GM12865 (cell line): ENCODE results near the gene COMT.
A peak's percentile ranks its signal among the peaks of the same experiment; 100 is the strongest.

ENCODE experiments used
- DNase-seq: peaks from one replicate; pipeline ENCODE4 v3.0.0; 2010; ENCODE audit warnings: low read depth
- H3K4me3 ChIP-seq: 2 replicates; pipeline ENCODE4 v1.5.1; 2011; ENCODE audit warnings: mild to moderate bottlenecking, low read depth, low read length, control low read depth
- TF ChIP-seq, protein P1 (sequence below): IDR thresholded peaks from 2 replicates; pipeline ENCODE4 v1.5.1; 2011; ENCODE audit warnings: low read length, control low read depth, low read depth, inconsistent platforms; ENCODE audit not compliant: insufficient read depth; ENCODE audit errors: missing control alignments

COMT gene

DNA sequence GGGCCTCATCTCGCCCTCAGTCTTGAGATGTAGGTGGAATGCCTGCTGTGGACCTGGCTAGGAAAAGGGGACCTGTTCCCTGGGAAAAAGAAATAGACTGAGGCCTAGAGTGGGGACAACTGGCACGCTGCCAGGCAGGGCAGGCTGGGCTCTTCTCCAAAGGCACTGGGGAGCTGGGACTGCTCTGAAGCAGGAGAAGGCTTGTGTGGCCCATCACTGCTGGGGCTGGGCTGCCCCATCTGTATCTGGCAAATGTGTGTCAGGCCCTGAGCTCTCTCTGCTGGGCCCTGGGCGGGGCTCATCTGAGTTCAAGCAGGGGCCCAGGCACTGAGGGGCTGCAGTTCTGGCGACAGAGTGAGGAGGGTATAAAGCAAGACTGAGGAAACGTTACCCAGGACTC, 42.2 kb downstream of the COMT start:
- TF ChIP-seq, protein P1, sequence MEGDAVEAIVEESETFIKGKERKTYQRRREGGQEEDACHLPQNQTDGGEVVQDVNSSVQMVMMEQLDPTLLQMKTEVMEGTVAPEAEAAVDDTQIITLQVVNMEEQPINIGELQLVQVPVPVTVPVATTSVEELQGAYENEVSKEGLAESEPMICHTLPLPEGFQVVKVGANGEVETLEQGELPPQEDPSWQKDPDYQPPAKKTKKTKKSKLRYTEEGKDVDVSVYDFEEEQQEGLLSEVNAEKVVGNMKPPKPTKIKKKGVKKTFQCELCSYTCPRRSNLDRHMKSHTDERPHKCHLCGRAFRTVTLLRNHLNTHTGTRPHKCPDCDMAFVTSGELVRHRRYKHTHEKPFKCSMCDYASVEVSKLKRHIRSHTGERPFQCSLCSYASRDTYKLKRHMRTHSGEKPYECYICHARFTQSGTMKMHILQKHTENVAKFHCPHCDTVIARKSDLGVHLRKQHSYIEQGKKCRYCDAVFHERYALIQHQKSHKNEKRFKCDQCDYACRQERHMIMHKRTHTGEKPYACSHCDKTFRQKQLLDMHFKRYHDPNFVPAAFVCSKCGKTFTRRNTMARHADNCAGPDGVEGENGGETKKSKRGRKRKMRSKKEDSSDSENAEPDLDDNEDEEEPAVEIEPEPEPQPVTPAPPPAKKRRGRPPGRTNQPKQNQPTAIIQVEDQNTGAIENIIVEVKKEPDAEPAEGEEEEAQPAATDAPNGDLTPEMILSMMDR, result no peak
- H3K4me3 ChIP-seq, result no peak overlapping the region
- no peak for DNase-seq

DNA sequence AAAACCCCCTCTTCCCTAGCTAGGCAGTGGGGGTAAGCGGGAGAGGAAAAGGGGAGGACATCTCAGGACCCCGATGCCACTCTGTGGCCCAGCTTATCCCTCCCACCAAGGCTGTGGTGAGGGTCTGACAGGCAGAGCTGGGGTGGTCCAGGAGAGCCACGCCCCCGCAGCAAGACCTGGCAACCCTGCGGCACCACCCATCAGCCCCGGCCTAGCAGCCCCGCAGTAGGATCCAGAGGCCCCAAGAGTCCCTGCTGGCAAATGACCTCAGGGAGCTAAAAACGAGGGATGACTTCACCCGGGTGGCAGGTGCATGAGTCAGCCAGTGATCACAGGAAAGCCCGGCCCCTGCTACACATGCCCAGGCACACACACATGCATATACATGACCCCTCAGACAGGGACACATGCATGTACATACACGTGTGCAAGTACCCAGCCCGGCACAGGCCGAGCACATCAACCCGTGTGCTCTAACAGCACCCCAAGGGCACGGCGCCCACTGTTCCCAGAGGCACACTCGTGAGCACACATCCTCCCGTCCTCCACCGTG, 42.7 kb downstream of the COMT start:
- TF ChIP-seq, protein P1, result no peak
- DNase-seq, result peak; percentile 45
- no peak overlapping the region for H3K4me3 ChIP-seq

DNA sequence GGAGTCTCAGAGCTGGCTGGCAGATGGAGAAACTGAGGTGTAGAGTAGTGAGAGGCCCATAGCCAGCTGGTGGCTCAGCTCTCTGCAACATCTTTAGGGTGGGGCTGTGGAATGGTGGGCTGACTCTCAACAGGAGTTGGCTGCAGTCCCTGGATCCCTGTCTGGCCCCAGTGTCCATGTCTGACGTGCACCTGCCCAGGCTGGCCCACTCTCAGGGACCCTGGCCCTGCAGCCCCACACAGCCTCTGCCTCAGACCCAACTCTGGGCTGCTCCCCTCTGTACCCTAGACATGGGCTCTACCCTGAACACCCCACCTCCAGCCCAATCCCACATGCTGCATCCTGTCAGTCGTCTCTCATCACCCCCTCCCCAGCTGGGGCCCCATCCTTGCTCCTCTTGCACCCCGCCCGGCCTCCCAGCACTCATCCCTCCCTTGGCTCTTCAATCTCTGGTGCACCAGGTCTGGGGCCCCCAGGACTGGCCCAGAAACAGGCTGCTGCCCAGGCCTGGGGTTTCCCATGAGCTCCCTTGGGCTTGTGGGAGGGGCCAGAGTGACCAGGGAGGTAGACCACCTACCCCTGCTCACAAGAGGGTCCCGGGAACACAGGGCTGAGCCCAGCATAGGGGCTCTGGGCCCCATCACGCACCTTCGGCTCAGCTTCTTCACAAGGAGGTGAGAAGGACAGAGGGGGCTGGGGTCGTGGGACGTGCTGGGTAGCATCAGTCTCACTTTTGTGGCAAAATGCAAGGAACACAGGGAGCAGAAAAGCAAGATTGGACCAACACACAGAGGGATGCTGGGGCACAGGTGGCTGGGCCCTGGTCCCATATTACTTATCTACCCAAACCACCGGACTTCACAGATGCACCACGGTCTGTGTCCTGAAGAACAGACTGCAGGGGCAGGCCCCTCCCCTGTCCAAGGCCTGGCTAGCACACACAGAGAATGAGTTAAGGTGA, 43.6 kb downstream of the COMT start:
- H3K4me3 ChIP-seq, result no peak overlapping the region
- DNase-seq, result no peak
- TF ChIP-seq, protein P1, result no peak

DNA sequence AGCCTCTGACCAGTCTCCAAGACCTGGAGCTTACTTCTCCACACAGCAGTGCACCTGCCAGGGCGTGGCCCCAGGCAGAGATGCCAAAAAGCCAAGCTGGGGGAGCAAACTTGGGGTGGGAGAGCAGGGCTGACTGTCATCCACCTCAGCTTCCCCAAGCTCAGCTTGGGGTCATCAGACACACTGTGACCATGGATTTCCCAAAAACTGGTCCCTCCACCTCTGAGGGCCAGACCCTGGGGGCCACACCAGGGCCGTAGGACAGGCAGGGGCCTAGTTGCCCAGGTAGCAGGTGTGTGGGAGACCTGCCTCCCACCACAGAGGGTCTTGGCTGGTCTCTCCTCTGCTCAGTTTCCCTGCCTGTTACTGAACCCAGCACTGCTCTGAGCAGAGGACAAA, 44.4 kb downstream of the COMT start:
- TF ChIP-seq, protein P1, result no peak
- no peak for DNase-seq
- H3K4me3 ChIP-seq, result no peak overlapping the region

DNA sequence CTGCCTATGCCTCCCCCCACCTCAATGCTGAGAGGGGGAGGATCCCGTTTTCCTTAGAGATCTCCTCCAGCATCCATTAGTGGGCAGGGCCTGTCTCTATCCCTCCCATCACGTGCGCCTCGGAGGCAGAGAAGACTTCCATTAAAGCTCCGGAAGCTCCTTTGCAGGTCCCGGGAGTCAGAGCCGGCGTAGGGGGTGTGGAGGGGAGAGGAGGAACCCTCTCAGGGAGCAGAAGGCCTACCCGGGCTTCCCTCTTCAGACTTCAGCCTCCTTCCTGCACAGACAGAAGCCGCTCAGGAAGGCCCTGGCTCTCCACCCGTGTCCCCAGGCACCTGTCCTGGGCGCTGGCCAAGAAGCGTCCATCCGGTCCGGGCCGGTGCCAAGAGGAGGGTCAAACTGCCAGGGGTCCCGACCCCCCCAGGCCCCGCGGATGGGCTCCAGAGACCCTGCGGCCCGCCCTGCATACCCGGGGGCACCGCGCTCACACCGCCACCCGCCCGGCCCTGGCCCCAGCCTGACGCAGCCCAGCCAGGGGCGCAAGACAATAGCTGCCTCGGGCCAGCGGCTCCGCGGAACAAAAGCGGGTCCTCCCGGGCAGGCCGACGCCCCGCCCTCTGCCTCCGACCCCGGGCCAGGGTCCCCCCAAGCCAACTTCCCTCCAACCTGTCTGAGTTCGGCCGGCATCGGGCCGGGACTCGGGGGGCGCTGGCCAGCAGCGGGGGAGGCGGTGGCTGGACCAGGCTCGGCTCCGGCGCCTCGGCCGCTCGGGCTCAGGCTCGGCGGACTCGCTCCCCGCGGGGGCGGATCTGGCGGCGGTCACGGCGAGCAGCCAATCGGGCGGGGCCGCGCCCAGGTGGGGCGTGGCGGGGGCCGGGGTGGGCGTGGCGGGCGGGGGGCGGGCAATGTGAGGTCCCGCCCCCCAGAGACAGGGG, 45.1 kb downstream of the COMT start:
- H3K4me3 ChIP-seq, result peak overlapping the region; percentile 52
- peak; percentile 73 for DNase-seq
- TF ChIP-seq, protein P1, result no peak

DNA sequence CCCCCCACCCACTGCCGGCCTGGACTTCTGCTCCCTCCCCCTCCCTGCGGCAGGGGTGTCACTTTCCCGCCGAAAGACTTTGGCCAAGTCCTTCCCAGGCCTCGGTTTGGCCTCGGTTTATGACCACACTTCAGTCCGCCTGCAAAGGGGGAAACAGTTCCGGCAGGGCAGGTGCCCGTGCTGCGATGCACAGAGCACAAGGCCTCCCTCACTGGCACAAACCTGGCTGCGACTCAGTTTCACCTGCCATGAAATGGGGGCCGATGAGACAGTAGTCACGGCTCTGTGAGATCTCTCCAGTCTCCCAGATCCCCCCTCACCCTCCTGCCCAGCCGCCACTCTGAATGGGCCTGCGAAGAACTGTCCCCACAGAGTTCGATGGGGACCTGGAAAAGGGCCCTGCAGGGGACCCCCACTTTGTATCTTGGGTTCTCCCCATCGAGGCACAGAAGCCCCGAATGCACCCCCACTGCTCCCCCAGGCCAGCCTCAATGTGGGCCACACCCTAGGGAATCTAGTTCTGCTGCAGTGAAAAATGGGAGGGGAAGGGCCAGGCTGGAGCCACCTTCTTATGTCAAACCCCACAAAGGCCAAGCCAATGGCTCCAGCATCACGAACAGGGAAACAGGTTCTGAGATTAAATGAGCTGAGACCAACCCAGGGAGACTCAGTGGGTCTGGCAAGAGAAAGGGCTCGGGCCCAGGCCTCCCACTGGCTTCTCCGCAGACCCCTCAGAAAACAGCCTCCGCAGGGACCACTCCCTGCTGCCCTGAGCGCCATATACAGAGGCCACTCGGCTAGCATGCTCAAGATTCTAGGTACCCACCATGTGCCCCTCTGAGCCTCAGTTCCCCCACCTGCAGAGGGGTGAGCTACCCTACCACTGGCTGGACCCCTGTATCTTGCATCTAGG, 46.1 kb downstream of the COMT start:
- DNase-seq, result no peak
- TF ChIP-seq, protein P1, result no peak
- H3K4me3 ChIP-seq, result no peak overlapping the region
